AG09309 (cell line): Measurements from ENCODE around the gene TAMM41.
A peak's percentile ranks its signal among the peaks of the same experiment; 100 is the strongest.
"Not testable (repeated sequence)": the region's sequence is repeated elsewhere in the genome, so short reads cannot be mapped to it uniquely, and the experiment has no call there.

ENCODE experiments used
- DNase-seq: peaks from one replicate; pipeline ENCODE4 v3.0.0-alpha.2; 2010; ENCODE audit warnings: low read depth
- H3K4me3 ChIP-seq: 2 replicates; pipeline ENCODE4 v1.5.1; 2011; ENCODE audit warnings: mild to moderate bottlenecking, low read depth, low read length, moderate library complexity; ENCODE audit not compliant: control insufficient read depth
- TF ChIP-seq, protein P1 (sequence below): IDR thresholded peaks from 2 replicates; pipeline ENCODE4 v1.5.1; 2011; ENCODE audit warnings: mild to moderate bottlenecking, low read depth, low read length, inconsistent platforms; ENCODE audit not compliant: insufficient read depth, control insufficient read depth; ENCODE audit errors: missing control alignments

The TAMM41 gene

DNA sequence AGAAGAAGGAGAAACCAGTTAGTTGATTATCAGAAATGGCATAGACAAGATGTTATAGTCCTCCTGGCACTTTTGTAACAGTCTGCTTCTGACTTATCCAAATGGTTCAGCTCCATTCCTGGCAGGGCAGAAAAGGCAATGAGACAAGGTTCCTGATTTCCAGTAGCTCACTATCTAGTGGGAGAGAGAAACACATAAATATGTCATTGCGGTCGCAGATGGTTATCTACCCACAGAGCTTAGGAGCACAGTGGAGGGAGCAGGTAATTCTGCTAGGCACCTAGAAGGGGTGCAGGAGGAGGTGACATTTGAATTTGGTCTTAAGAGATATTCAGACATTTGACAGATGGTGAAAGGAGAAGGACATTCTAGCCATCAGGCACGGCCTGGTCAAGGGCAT is 78.1 kb downstream of the TAMM41 start:
- TF ChIP-seq, protein P1, sequence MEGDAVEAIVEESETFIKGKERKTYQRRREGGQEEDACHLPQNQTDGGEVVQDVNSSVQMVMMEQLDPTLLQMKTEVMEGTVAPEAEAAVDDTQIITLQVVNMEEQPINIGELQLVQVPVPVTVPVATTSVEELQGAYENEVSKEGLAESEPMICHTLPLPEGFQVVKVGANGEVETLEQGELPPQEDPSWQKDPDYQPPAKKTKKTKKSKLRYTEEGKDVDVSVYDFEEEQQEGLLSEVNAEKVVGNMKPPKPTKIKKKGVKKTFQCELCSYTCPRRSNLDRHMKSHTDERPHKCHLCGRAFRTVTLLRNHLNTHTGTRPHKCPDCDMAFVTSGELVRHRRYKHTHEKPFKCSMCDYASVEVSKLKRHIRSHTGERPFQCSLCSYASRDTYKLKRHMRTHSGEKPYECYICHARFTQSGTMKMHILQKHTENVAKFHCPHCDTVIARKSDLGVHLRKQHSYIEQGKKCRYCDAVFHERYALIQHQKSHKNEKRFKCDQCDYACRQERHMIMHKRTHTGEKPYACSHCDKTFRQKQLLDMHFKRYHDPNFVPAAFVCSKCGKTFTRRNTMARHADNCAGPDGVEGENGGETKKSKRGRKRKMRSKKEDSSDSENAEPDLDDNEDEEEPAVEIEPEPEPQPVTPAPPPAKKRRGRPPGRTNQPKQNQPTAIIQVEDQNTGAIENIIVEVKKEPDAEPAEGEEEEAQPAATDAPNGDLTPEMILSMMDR, result no peak
- no peak for DNase-seq
- H3K4me3 ChIP-seq, result no peak overlapping the region

DNA sequence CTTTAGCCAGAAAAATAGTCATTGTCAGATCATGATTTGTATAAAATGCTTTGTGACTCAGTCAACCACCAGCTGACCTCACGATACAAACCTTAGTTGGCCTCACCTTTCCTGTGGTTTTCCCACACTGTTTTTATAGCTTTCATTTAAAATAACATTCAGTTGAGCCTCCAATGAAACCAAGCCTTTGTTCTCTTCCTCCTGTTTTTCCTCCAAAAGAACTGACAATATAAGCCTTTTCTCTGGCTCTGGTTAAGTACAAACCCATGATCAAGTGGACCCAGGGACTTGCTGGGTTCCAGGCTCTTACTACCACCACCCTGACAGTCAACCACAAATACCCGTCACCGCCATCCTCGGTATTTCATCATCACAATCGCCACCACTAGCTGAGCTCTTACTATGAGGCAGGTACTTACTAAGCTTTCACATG is 81.7 kb downstream of the TAMM41 start:
- DNase-seq, result peak; percentile 29
- TF ChIP-seq, protein P1, result no peak
- H3K4me3 ChIP-seq, result no peak overlapping the region

DNA sequence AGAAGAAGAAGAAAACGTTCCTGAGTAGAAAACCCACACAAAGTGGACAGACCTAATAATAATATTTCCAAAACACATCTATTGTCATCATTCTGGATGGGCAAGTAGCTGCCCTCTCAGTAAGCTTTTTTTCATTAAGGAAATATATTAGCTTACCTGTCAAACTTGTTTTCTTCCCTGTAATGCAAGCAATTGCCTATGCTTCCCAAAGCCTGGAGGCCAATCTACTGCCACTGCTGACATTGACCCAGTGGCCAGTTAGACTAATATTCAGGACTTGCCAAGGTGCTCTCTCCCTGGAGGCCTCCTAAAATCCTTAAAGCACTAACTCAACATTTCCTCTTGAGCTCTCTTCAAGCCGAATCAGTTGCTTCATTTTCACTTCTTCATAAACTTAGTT is 86.7 kb downstream of the TAMM41 start:
- TF ChIP-seq, protein P1, result no peak
- DNase-seq, result no peak
- no peak overlapping the region for H3K4me3 ChIP-seq

DNA sequence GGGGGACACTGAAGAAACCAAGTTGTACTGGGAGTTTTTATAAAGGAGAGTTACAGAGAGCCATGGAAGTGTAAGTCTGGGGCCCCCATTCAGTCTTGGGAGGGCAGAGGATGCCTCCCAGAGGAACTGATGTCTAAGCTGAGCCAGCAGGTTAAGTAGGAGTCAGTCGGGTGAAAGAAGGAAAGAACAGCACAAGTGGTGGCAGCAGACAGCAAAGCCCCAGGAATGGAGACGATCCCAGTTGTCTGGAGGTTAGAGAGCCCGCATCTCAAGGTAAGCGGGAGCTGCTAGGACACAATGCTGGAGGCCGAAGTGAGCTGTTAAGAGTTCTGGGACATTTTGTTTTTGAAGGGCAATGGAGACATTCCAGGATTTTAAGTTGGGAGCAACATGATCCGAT is 88.8 kb downstream of the TAMM41 start:
- TF ChIP-seq, protein P1, result no peak
- no peak overlapping the region for H3K4me3 ChIP-seq

DNA sequence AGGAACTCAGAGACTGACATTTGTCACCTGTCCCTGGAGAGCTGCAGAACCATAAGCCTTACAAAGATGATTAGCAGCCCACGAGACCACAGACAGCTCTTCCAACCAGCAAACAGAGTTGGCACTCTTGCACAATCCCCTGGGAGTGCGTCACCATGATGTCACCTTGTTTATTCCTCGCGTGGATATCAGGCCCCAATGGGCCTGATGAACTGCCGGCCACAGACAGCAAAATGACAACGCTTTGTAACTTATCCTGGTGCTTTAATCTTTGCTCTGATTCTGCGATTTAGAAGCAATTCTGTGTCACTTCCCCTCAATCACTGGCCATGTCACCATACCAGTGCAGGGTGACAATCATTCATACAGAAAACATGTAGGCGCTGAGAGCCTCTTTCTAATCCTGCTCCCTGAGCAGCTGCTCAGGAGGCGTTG is 89.2 kb downstream of the TAMM41 start:
- DNase-seq, result no peak
- H3K4me3 ChIP-seq, result no peak overlapping the region
- TF ChIP-seq, protein P1, result no peak

More for the DNA sequence above, 88.8 kb downstream of the TAMM41 start:
- no peak for DNase-seq

DNA sequence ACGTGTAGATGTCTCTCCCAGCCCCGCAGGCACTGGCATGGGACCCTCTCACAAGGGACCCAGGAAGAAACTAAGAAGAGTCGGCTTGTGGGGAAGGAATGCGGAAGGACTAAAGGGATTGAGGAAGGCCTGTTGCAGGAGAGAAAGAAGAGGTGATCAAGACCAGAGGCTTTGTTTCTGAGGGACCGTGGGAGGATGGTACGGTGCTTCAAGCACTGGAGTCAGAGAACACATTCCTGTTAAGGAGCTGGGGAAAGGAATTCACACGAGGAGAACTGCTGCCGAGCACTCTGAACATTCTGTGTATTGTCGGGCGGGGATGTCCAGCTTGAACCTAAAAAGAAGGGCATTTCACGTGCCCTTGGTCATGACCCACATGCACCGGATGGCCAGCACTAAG is 91.4 kb downstream of the TAMM41 start:
- TF ChIP-seq, protein P1, result no peak
- DNase-seq, result no peak
- no peak overlapping the region for H3K4me3 ChIP-seq

DNA sequence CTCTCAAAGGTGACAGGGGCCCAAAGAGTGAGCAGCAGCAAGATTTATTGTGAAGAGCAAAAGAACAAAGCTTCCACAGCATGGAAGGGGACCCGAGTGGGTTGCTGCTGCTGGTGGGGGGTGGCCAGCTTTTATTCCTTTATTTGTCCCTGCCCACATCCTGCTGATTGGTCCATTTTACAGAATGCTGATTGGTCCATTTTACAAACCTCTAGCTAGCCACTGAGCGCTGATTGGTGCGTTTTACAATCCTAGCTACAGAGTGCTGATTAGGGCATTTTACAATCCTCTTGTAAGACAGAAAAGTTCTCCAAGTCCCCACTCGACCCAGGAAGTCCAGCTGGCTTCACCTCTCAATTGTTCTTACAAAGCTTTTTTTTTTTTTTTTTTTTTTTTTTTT is 94.4 kb downstream of the TAMM41 start:
- DNase-seq, H3K4me3 ChIP-seq: not testable (repeated sequence)

DNA sequence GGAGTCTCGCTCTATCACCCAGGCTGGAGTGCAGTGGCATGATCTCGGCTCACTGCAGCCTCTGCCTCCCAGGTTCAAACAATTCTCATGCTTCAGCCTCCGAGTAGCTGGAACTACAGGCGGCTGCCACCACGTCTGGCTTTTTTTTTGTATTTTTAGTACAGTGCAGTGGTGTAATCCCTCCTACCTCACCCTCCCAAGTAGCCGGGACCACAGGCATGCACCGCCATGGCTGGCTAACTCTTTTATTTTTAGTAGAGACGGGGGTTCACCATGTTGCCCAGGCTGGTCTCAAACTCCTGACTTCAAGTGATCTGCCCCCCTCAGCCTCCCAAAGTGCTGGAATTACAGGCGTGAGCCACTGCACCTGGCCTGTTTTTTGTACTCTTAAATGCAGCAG is 98.4 kb downstream of the TAMM41 start:
- not testable (repeated sequence) for H3K4me3 ChIP-seq, DNase-seq
